ENCODE data around the gene ZNF789. TPM values are rescaled to one million over a fixed set of nuclear protein-coding genes. Genes with fewer than 3 reads are reported as not detected.

ZNF789 gene
- total and polyA plus RNA-seq, 9 of the 15 experiments (the other 6 are each of a cell fraction or from before 2014, with no cell fraction given) = 6.1 to 57.0 (median 24.8) TPM

GRCh38 chr7:99438573-99439480 lies 33.9 kb upstream of the ZNF789 start, which contains the start of the genes CPSF4 and PTCD1 (continued):
- peak; percentile 47; the same call in 1 of the 2 replicates for TF ChIP-seq HDAC2 (IDR thresholded peaks at IDR 0.05)
- TF ChIP-seq ZNF57 (CRISPR knock-in tag; IDR thresholded peaks at IDR 0.05) = 0 out of 2 replicates have a peak, but pooled peaks have one; percentile 73
- TF ChIP-seq ZNF695 (CRISPR knock-in tag; IDR thresholded peaks at IDR 0.05) = no peak
- TF ChIP-seq SOX6 (IDR thresholded peaks at IDR 0.05) = peak; percentile 55
- peak; percentile 80 for TF ChIP-seq CREB1 (IDR thresholded peaks at IDR 0.05)
- TF ChIP-seq CREB1 (CRISPR knock-in tag; IDR thresholded peaks at IDR 0.05) = peak; percentile 69; the same call in 1 of the 2 replicates
- TF ChIP-seq ARID3B (CRISPR knock-in tag; IDR thresholded peaks at IDR 0.05; ENCODE audit: borderline replicate concordance) = 0 out of 2 replicates have a peak, but pooled peaks have one; percentile 42
- TF ChIP-seq ZNF449 (CRISPR knock-in tag; IDR thresholded peaks at IDR 0.05) = no peak
- peak; percentile 71 for TF ChIP-seq TBP (optimal IDR thresholded peaks at IDR 0.05; ENCODE audit: low read depth, low read length)
- TF ChIP-seq, protein P1, sequence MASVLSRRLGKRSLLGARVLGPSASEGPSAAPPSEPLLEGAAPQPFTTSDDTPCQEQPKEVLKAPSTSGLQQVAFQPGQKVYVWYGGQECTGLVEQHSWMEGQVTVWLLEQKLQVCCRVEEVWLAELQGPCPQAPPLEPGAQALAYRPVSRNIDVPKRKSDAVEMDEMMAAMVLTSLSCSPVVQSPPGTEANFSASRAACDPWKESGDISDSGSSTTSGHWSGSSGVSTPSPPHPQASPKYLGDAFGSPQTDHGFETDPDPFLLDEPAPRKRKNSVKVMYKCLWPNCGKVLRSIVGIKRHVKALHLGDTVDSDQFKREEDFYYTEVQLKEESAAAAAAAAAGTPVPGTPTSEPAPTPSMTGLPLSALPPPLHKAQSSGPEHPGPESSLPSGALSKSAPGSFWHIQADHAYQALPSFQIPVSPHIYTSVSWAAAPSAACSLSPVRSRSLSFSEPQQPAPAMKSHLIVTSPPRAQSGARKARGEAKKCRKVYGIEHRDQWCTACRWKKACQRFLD (CRISPR knock-in tag; IDR thresholded peaks at IDR 0.05) = peak; percentile 82; the same call in 1 of the 2 replicates
- TF ChIP-seq, protein P2, sequence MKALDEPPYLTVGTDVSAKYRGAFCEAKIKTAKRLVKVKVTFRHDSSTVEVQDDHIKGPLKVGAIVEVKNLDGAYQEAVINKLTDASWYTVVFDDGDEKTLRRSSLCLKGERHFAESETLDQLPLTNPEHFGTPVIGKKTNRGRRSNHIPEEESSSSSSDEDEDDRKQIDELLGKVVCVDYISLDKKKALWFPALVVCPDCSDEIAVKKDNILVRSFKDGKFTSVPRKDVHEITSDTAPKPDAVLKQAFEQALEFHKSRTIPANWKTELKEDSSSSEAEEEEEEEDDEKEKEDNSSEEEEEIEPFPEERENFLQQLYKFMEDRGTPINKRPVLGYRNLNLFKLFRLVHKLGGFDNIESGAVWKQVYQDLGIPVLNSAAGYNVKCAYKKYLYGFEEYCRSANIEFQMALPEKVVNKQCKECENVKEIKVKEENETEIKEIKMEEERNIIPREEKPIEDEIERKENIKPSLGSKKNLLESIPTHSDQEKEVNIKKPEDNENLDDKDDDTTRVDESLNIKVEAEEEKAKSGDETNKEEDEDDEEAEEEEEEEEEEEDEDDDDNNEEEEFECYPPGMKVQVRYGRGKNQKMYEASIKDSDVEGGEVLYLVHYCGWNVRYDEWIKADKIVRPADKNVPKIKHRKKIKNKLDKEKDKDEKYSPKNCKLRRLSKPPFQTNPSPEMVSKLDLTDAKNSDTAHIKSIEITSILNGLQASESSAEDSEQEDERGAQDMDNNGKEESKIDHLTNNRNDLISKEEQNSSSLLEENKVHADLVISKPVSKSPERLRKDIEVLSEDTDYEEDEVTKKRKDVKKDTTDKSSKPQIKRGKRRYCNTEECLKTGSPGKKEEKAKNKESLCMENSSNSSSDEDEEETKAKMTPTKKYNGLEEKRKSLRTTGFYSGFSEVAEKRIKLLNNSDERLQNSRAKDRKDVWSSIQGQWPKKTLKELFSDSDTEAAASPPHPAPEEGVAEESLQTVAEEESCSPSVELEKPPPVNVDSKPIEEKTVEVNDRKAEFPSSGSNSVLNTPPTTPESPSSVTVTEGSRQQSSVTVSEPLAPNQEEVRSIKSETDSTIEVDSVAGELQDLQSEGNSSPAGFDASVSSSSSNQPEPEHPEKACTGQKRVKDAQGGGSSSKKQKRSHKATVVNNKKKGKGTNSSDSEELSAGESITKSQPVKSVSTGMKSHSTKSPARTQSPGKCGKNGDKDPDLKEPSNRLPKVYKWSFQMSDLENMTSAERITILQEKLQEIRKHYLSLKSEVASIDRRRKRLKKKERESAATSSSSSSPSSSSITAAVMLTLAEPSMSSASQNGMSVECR (CRISPR knock-in tag; IDR thresholded peaks at IDR 0.05) = peak; percentile 92; the same call in 1 of the 2 replicates
- TF ChIP-seq MED1 (CRISPR knock-in tag; IDR thresholded peaks at IDR 0.05; ENCODE audit: borderline replicate concordance) = no peak
- TF ChIP-seq DDX20 (tag; IDR thresholded peaks at IDR 0.05; ENCODE audit: low read depth) = no peak
- peak; percentile 99 for TF ChIP-seq NCOA4 (IDR thresholded peaks at IDR 0.05; ENCODE audit: partially characterized antibody)
- TF ChIP-seq NRF1 (conservative IDR thresholded peaks at IDR 0.05 in 1 of 2, IDR thresholded peaks at IDR 0.05 in 1 of 2) = peak; percentile 91 to 93
- no peak for TF ChIP-seq SRSF7 (optimal IDR thresholded peaks at IDR 0.05; ENCODE audit: low read depth, low read length)

Measured in K562 (cell line).